ENCODE measurements around the gene BTNL3. TPM values are rescaled to one million over a fixed set of nuclear protein-coding genes. Genes with fewer than 3 reads are reported as not detected.

The BTNL3 gene
- total and polyA plus RNA-seq, 9 of the 15 experiments (the other 6 are each of a cell fraction or from before 2014, with no cell fraction given) = 0.03 to 0.44 (median 0.04) TPM; not detected in 4

DNA sequence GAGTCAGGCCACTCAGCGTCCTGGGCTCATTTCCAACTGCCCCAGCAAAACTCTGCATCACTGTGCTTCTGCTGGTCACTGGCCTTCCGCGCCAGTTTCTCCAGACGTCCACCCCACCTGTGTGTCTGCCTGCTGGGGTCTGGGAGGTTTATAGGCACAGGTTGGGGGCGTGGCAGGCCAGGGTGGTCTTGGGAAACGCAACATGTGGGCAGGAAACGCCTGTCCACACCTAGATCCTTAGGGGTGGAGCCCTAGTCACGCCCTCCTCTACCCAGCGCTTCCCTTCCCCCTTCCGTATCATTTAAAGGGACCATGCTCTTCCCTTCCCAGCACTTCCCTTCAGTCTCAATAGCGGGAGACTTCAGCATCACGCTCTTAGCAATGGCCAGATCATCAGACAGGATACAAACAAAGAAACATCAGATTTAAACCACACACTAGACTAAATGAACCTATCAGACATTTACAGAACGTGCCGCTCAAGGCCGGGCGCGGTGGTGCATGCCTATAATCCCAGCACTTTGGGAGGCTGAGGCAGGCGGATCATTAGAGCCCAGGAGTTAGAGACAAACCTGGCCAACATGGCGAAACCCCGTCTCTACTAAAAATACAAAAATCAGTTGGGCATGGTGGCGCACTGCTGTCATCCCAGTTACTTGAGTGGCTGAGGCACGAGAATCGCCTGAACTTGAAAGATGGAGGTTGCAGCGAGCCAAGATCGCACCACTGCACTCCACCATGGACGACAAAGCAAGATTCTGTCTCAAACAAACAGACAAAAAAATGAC, 39.6 kb downstream of the BTNL3 start (continued):
- TF ChIP-seq, protein P1, sequence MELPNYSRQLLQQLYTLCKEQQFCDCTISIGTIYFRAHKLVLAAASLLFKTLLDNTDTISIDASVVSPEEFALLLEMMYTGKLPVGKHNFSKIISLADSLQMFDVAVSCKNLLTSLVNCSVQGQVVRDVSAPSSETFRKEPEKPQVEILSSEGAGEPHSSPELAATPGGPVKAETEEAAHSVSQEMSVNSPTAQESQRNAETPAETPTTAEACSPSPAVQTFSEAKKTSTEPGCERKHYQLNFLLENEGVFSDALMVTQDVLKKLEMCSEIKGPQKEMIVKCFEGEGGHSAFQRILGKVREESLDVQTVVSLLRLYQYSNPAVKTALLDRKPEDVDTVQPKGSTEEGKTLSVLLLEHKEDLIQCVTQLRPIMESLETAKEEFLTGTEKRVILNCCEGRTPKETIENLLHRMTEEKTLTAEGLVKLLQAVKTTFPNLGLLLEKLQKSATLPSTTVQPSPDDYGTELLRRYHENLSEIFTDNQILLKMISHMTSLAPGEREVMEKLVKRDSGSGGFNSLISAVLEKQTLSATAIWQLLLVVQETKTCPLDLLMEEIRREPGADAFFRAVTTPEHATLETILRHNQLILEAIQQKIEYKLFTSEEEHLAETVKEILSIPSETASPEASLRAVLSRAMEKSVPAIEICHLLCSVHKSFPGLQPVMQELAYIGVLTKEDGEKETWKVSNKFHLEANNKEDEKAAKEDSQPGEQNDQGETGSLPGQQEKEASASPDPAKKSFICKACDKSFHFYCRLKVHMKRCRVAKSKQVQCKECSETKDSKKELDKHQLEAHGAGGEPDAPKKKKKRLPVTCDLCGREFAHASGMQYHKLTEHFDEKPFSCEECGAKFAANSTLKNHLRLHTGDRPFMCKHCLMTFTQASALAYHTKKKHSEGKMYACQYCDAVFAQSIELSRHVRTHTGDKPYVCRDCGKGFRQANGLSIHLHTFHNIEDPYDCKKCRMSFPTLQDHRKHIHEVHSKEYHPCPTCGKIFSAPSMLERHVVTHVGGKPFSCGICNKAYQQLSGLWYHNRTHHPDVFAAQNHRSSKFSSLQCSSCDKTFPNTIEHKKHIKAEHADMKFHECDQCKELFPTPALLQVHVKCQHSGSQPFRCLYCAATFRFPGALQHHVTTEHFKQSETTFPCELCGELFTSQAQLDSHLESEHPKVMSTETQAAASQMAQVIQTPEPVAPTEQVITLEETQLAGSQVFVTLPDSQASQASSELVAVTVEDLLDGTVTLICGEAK (IDR thresholded peaks at IDR 0.05) = no peak; the same call in 1 of the 2 replicates
- TF ChIP-seq, protein P1 (CRISPR knock-in tag; IDR thresholded peaks at IDR 0.05) = no peak
- peak; percentile 98 for TF ChIP-seq KLF13 (tag; IDR thresholded peaks at IDR 0.05; ENCODE audit: borderline replicate concordance, low read depth)
- TF ChIP-seq ATF1 (CRISPR knock-in tag; IDR thresholded peaks at IDR 0.05) = no peak
- peak; percentile 74 for TF ChIP-seq ATF1 (tag; IDR thresholded peaks at IDR 0.05)
- no peak for TF ChIP-seq SNRNP70 (optimal IDR thresholded peaks at IDR 0.05; ENCODE audit: low read depth, low read length)
- TF ChIP-seq SIRT6 (IDR thresholded peaks at IDR 0.05; ENCODE audit: low read depth, low read length) = no peak
- no peak for TF ChIP-seq U2AF1 (optimal IDR thresholded peaks at IDR 0.05; ENCODE audit: low read depth, low read length)
- TF ChIP-seq SOX6 (IDR thresholded peaks at IDR 0.05) = peak; percentile 59
- no peak; the same call in 1 of the 2 replicates for TF ChIP-seq GTF2F1 (IDR thresholded peaks at IDR 0.05; ENCODE audit: low read depth, low read length)
- 0 out of 2 replicates have a peak, but pooled peaks have one; percentile 41 for TF ChIP-seq PHB (CRISPR knock-in tag; IDR thresholded peaks at IDR 0.05)
- TF ChIP-seq, protein P2, sequence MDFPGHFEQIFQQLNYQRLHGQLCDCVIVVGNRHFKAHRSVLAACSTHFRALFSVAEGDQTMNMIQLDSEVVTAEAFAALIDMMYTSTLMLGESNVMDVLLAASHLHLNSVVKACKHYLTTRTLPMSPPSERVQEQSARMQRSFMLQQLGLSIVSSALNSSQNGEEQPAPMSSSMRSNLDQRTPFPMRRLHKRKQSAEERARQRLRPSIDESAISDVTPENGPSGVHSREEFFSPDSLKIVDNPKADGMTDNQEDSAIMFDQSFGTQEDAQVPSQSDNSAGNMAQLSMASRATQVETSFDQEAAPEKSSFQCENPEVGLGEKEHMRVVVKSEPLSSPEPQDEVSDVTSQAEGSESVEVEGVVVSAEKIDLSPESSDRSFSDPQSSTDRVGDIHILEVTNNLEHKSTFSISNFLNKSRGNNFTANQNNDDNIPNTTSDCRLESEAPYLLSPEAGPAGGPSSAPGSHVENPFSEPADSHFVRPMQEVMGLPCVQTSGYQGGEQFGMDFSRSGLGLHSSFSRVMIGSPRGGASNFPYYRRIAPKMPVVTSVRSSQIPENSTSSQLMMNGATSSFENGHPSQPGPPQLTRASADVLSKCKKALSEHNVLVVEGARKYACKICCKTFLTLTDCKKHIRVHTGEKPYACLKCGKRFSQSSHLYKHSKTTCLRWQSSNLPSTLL (IDR thresholded peaks at IDR 0.05) = no peak
- no peak for TF ChIP-seq ZNF3 (CRISPR knock-in tag; IDR thresholded peaks at IDR 0.05)
- TF ChIP-seq, protein P3, sequence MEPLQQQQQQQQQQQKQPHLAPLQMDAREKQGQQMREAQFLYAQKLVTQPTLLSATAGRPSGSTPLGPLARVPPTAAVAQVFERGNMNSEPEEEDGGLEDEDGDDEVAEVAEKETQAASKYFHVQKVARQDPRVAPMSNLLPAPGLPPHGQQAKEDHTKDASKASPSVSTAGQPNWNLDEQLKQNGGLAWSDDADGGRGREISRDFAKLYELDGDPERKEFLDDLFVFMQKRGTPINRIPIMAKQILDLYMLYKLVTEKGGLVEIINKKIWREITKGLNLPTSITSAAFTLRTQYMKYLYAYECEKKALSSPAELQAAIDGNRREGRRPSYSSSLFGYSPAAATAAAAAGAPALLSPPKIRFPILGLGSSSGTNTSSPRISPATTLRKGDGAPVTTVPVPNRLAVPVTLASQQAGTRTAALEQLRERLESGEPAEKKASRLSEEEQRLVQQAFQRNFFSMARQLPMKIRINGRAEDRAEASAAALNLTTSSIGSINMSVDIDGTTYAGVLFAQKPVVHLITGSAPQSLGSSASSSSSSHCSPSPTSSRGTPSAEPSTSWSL (CRISPR knock-in tag; IDR thresholded peaks at IDR 0.05; ENCODE audit: borderline replicate concordance) = no peak
- no peak for TF ChIP-seq CCNT2 (IDR thresholded peaks at IDR 0.05; ENCODE audit: borderline replicate concordance, extremely low read depth, insufficient read length, low read depth, low read length)
- no peak for TF ChIP-seq TAL1 (IDR thresholded peaks at IDR 0.05)
